GM12878 (cell line): ENCODE data around the gene TFB1M. TPM values are rescaled to one million over a fixed set of nuclear protein-coding genes. Genes with fewer than 3 reads are reported as not detected.

Source experiments
- ATAC-seq: fragments of 200-7000 bp; cut with Tn5 transposase; 3 replicates; pipeline ENCODE4 v1.9.1; 2020; ENCODE audit warnings: mild to moderate bottlenecking, moderate library complexity
- BruUV-seq: library from RNA; stranded (reverse); fragments of 400-500 nt; replicated peaks from 2 replicates; lab custom pipeline; 2021; lab: Mats Ljungman, UMichigan
- CTCF ChIA-PET: fragments of 300-600 bp; sonication (Branson Sonifier 250); formaldehyde crosslinking; extraction: SDS; loops from one replicate; lab custom pipeline; 2021; ENCODE audit warnings: inconsistent platforms; lab: Yijun Ruan, JAX
- POLR2A ChIA-PET: fragments of 350-600 bp; formaldehyde crosslinking; extraction: SDS; loops from one replicate; lab custom pipeline; 2021; ENCODE audit warnings: inconsistent platforms; lab: Charles Lee
- RAD21 ChIA-PET: fragments of 300-600 bp; sonication (Branson Sonifier 250); formaldehyde crosslinking; loops from one replicate; lab custom pipeline; 2023; ENCODE audit warnings: antibody characterized with exemption; ENCODE audit not compliant: unreplicated experiment; lab: Charles Lee
- SMC1A ChIA-PET: fragments of 300-600 bp; sonication (Branson Sonifier 250); formaldehyde crosslinking; loops from one replicate; lab custom pipeline; 2023; ENCODE audit not compliant: unreplicated experiment, uncharacterized antibody; lab: Charles Lee
- DNase-seq: peaks from one replicate; pipeline ENCODE4 v3.0.0-alpha.2; 2011; ENCODE audit warnings: low read depth, low spot score
- FAIRE-seq: peaks from 3 replicates; lab custom pipeline; 2011; peaks lifted over from hg19 to GRCh38; lab: Jason Lieb, UNC
- H2AFZ ChIP-seq: 2 replicates; pipeline ENCODE4 v1.6.0; 2011; ENCODE audit warnings: low read depth, low read length, control low read depth; ENCODE audit not compliant: control insufficient read depth
- H3K27ac ChIP-seq: 2 replicates; pipeline ENCODE4 v1.5.1; 2011; ENCODE audit warnings: control low read depth; ENCODE audit not compliant: control insufficient read depth, insufficient read depth
- H3K27me3 ChIP-seq, 2 experiments: replicated peaks in 1 of 2; 2 replicates each; pipeline versions ENCODE4 v1.6.0 to v1.6.1; 2011; ENCODE audit warnings: low read length in 1 of 2; ENCODE audit not compliant: control insufficient read depth in 2 of 2, insufficient read depth in 2 of 2
- H3K36me3 ChIP-seq, 2 experiments: 2 replicates each; pipeline ENCODE4 v1.5.1; 2011; ENCODE audit warnings: low read length in 1 of 2; ENCODE audit not compliant: control insufficient read depth in 2 of 2, insufficient read depth in 2 of 2
- H3K4me1 ChIP-seq: 2 replicates; pipeline ENCODE4 v1.6.1; 2011; ENCODE audit warnings: mild to moderate bottlenecking, low read length, moderate library complexity, mixed read lengths; ENCODE audit not compliant: control insufficient read depth, insufficient read depth
- H3K4me2 ChIP-seq: 2 replicates; pipeline ENCODE4 v1.6.0; 2011; ENCODE audit warnings: control low read depth; ENCODE audit not compliant: control insufficient read depth, insufficient read depth
- H3K4me3 ChIP-seq: fragments of 200-600 bp; sonication (generic); 2 replicates; pipeline ENCODE4 v1.5.1; 2016
- H3K79me2 ChIP-seq: 2 replicates; pipeline ENCODE4 v1.6.0; 2011; ENCODE audit warnings: low read length; ENCODE audit not compliant: control insufficient read depth, insufficient read depth
- H3K9ac ChIP-seq: 2 replicates; pipeline ENCODE4 v1.8.0; 2011; ENCODE audit warnings: low read length, control low read depth, mixed read lengths; ENCODE audit not compliant: control insufficient read depth, insufficient read depth
- H3K9me3 ChIP-seq: replicated peaks from 3 replicates; pipeline ENCODE4 v1.5.1; 2011; ENCODE audit warnings: mild to moderate bottlenecking, low read length; ENCODE audit not compliant: control insufficient read depth, insufficient read depth
- H4K20me1 ChIP-seq: 2 replicates; pipeline ENCODE4 v1.6.0; 2011; ENCODE audit not compliant: control insufficient read depth, insufficient read depth
- ASH2L ChIP-seq: fragments of 300-600, 200-600 bp; sonication (generic); IDR thresholded peaks from 2 replicates; pipeline ENCODE4 v1.6.1; 2017; ENCODE audit warnings: low read depth, mild to moderate bottlenecking, borderline replicate concordance
- BCL11A ChIP-seq: IDR thresholded peaks from 2 replicates; pipeline ENCODE4 v1.6.1; 2011; ENCODE audit warnings: low read depth, low read length
- BMI1 ChIP-seq: fragments of 450-650 bp; IDR thresholded peaks from 2 replicates; pipeline ENCODE4 v1.6.1; 2016; ENCODE audit warnings: mild to moderate bottlenecking, moderate library complexity, borderline replicate concordance
- CHD4 ChIP-seq: fragments of 200-600 bp; sonication (generic); IDR thresholded peaks from 2 replicates; pipeline ENCODE4 v1.6.1; 2016; ENCODE audit warnings: mild to moderate bottlenecking
- CREB1 ChIP-seq: IDR thresholded peaks from 2 replicates; pipeline ENCODE4 v1.6.1; 2012; ENCODE audit warnings: low read depth, mild to moderate bottlenecking, inconsistent platforms
- GATAD2B ChIP-seq: fragments of 450-650 bp; conservative IDR thresholded peaks from 2 replicates; pipeline ENCODE4 v1.6.1; 2017; ENCODE audit warnings: low read depth, mild to moderate bottlenecking, moderate library complexity
- PAX8 ChIP-seq: fragments of 450-650 bp; IDR thresholded peaks from 2 replicates; pipeline ENCODE4 v1.6.1; 2017; ENCODE audit warnings: mild to moderate bottlenecking, moderate library complexity
- RFX5 ChIP-seq: IDR thresholded peaks from 2 replicates; pipeline ENCODE4 v1.6.1; 2011; ENCODE audit warnings: low read depth, low read length, improper control_type of control experiment
- SMAD5 ChIP-seq: IDR thresholded peaks from 2 replicates; pipeline ENCODE4 v1.6.1; 2016; ENCODE audit warnings: antibody characterized with exemption, low read depth
- SRF ChIP-seq, 2 experiments: IDR thresholded peaks; 2 replicates each; pipeline ENCODE4 v1.6.1; 2011; ENCODE audit warnings: low read depth in 2 of 2, low read length in 2 of 2, mild to moderate bottlenecking in 1 of 2, moderate library complexity in 1 of 2
- SUZ12 ChIP-seq: fragments of 200-600 bp; sonication (generic); IDR thresholded peaks from one replicate; pipeline ENCODE4 v1.6.1; 2018; ENCODE audit warnings: antibody characterized with exemption, mild to moderate bottlenecking; ENCODE audit not compliant: unreplicated experiment
- TARDBP ChIP-seq: IDR thresholded peaks from 2 replicates; pipeline ENCODE4 v1.6.1; 2016; ENCODE audit warnings: borderline replicate concordance
- WRNIP1 ChIP-seq: IDR thresholded peaks from 2 replicates; pipeline ENCODE4 v1.6.1; 2011; ENCODE audit warnings: low read depth, low read length, improper control_type of control experiment, borderline replicate concordance
- WGBS: methylation state at CpG from one replicate; pipeline ENCODE4 v1.1.6; 2016; ENCODE audit warnings: low lambda C conversion rate; ENCODE audit not compliant: insufficient replicate concordance, insufficient coverage; ENCODE audit errors: missing lambda C conversion rate; 5-methylcytosine and 5-hydroxymethylcytosine counted together
- in situ Hi-C: fragments of 300-500 bp; cut with MboI; formaldehyde crosslinking; loops from 9 replicates; pipeline ENCODE4 v1.14.3; 2018; ENCODE audit warnings: mixed read lengths
- intact Hi-C: fragments of 100-400 bp; cut with micrococcal nuclease; formaldehyde crosslinking; loops from one replicate; pipeline ENCODE4 v1.14.2; 2022; ENCODE audit not compliant: unreplicated experiment
- polyA plus RNA-seq, 11 experiments: library from polyadenylated mRNA; depleted of rRNA in 4 of 11; unstranded in 6 of 11; stranded (reverse) in 5 of 11; fragments of >200 nt; fragmentation: Nextera tagmentation in 4 of 11; fragmentation: Illumina TruSeq in 1 of 11; extraction: Ambion mirVana in 4 of 11; extraction: Trizol in 1 of 11; gene quantifications; 1 replicate in 1 of 11; 2 replicates in 10 of 11; pipeline versions ENCODE4 v1.2.1 to v1.2.3, GENCODE V29; 2011 to 2016; ENCODE audit warnings: inconsistent platforms in 2 of 11, missing spikeins in 2 of 11, low read depth in 1 of 11
- total RNA-seq, 4 experiments: library from RNA; depleted of rRNA in 3 of 4; stranded (reverse); fragments of >200 nt in 3 of 4; fragmentation: Illumina TruSeq in 1 of 4; extraction: Trizol in 1 of 4; gene quantifications; 2 replicates each; pipeline versions ENCODE4 v1.2.1 to v1.2.3, GENCODE V29; 2013 to 2021
- TF ChIP-seq, protein P1 (sequence below): fragments of 450-650 bp; formaldehyde crosslinking; IDR thresholded peaks from 2 replicates; pipeline ENCODE4 v1.4.0; 2022; ENCODE audit warnings: mild to moderate bottlenecking, moderate library complexity
- TF ChIP-seq, protein P2 (sequence below): fragments of 450-650 bp; conservative IDR thresholded peaks from 2 replicates; pipeline ENCODE4 v1.6.1; 2017; ENCODE audit warnings: mild to moderate bottlenecking, moderate library complexity
- TF ChIP-seq, protein P3 (sequence below): IDR thresholded peaks from 2 replicates; pipeline ENCODE4 v1.6.1; 2011; ENCODE audit warnings: borderline replicate concordance, low read depth, mild to moderate bottlenecking, moderate library complexity, mixed read lengths, low read length; ENCODE audit not compliant: insufficient read depth; ENCODE audit errors: extremely low read length

The TFB1M gene
- total and polyA plus RNA-seq, 10 of the 15 experiments (the other 5 are each of a cell fraction or from before 2014, with no cell fraction given) = 29.9 to 117 (median 41.3) TPM

DNA sequence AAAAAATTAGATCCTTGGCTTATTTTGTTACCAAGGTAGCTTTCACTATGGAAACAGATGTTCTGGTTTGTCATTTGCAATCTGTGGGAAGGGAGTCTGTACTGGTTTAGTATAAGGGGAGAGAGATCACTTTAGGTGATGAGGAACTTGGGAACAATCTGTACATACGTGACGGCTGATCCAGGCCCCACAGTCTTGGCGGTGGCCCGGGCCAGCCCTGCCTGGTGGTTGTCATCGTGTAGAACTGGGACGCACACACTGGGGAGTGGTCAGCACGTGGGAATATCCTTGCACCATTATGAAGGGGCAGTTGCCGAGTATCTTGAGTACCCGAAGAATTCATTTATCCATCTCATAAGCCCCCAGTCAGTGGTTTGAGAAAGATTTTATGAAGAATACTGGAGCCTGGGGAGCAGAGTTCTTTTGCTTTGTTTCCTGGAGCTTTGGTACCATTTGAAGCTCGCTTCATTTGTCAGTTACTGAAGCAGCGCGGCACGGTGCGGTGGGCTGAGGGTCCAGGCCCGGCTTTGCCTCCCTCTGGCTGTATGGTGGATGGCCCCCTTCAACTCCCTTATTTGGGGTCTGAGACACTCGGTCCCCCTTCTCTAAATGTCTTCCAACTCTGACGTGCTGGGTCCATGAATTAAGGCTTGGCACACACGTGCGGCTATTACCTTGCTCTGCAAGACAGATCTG is 73.2 kb downstream of the TFB1M start (continued):
- TF ChIP-seq, protein P1, sequence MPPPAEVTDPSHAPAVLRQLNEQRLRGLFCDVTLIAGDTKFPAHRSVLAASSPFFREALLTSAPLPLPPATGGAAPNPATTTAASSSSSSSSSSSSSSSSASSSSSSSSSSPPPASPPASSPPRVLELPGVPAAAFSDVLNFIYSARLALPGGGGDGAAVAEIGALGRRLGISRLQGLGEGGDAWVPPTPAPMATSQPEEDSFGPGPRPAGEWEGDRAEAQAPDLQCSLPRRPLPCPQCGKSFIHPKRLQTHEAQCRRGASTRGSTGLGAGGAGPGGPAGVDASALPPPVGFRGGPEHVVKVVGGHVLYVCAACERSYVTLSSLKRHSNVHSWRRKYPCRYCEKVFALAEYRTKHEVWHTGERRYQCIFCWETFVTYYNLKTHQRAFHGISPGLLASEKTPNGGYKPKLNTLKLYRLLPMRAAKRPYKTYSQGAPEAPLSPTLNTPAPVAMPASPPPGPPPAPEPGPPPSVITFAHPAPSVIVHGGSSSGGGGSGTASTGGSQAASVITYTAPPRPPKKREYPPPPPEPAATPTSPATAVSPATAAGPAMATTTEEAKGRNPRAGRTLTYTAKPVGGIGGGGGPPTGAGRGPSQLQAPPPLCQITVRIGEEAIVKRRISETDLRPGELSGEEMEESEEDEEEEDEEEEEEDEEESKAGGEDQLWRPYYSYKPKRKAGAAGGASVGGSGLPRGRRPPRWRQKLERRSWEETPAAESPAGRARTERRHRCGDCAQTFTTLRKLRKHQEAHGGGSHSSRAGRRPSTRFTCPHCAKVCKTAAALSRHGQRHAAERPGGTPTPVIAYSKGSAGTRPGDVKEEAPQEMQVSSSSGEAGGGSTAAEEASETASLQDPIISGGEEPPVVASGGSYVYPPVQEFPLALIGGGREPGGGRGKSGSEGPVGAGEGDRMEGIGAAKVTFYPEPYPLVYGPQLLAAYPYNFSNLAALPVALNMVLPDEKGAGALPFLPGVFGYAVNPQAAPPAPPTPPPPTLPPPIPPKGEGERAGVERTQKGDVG (CRISPR knock-in tag) = no peak
- TF ChIP-seq CHD4 (no peak), GATAD2B (no peak)

DNA sequence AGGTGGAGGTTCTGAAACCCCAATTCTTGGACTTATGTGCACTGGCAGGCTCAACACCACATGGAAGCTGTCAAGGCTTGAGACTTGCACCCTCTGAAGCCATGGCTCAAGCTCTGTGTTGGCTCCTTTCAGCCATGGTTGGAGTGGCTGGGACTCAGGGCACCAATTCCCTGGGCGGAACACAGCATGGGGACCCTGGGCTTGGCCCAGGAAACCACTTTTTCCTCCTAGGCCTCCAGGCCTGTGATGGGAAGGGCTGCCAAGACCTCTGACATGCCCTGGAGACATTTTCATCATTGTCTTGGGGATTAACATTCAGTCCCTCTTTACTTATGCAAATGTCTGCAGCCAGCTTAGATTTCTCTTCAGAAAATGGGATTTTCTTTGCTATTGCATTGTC is 76.7 kb downstream of the TFB1M start:
- WGBS = 100% methylated on average over 1 of the region's 1 CpG
- Histone ChIP-seq H3K79me2 (no peaks in the 10 kb centered on the region), H3K27me3 (no peaks in the 10 kb centered on the region), H3K9me3 (no peaks in the 10 kb centered on the region; the same call in 2 of the 3 replicates), H3K27ac (no peak overlapping the region), H3K4me2 (no peak overlapping the region), H3K4me3 (no peak overlapping the region), H3K9ac (no peak overlapping the region), H3K4me1 (no peaks in the 10 kb centered on the region), H2AFZ (no peak overlapping the region), H3K36me3 (no peaks in the 10 kb centered on the region; a peak in 1 of 4 replicates), H4K20me1 (no peaks in the 10 kb centered on the region)
- in situ Hi-C loops (no loop called here), intact Hi-C loops (no loop called here)
- SMC1A ChIA-PET = interaction anchor here (1.0 to 1.4 kb wide), 2 partner anchors 10 to 13 kb away, joined by 3 to 6 read pairs; no protein-coding TSS in a partner anchor
- BruUV-seq = no TSS peak
- DNase-seq (no peak), ATAC-seq (no peak), FAIRE-seq (no peak)
- CTCF ChIA-PET = interaction anchor here (0.6 to 1.3 kb wide), 2 partner anchors 13 to 315 kb away, joined by 3 read pairs; no protein-coding TSS in a partner anchor
- RAD21 ChIA-PET = no interaction called here
- POLR2A ChIA-PET = no interaction called here
- TF ChIP-seq BCL11A (no peak), TARDBP (no peak), SUZ12 (no peak), SMAD5 (no peak), PAX8 (no peak), RFX5 (no peak), WRNIP1 (no peak), CHD4 (no peak), BMI1 (no peak), SRF (IDR thresholded peaks at IDR 0.05; ENCODE audit: low read depth in 2 of 2, low read length in 2 of 2) (no peak), CREB1 (no peak), ASH2L (no peak)
- TF ChIP-seq, protein P2, sequence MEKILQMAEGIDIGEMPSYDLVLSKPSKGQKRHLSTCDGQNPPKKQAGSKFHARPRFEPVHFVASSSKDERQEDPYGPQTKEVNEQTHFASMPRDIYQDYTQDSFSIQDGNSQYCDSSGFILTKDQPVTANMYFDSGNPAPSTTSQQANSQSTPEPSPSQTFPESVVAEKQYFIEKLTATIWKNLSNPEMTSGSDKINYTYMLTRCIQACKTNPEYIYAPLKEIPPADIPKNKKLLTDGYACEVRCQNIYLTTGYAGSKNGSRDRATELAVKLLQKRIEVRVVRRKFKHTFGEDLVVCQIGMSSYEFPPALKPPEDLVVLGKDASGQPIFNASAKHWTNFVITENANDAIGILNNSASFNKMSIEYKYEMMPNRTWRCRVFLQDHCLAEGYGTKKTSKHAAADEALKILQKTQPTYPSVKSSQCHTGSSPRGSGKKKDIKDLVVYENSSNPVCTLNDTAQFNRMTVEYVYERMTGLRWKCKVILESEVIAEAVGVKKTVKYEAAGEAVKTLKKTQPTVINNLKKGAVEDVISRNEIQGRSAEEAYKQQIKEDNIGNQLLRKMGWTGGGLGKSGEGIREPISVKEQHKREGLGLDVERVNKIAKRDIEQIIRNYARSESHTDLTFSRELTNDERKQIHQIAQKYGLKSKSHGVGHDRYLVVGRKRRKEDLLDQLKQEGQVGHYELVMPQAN = no peak
- TF ChIP-seq, protein P3, sequence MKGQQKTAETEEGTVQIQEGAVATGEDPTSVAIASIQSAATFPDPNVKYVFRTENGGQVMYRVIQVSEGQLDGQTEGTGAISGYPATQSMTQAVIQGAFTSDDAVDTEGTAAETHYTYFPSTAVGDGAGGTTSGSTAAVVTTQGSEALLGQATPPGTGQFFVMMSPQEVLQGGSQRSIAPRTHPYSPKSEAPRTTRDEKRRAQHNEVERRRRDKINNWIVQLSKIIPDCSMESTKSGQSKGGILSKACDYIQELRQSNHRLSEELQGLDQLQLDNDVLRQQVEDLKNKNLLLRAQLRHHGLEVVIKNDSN = no peak
